ENCODE results near the gene PCDHB15.
A peak's percentile ranks its signal among the peaks of the same experiment; 100 is the strongest.
"Not testable (repeated sequence)": the region's sequence is repeated elsewhere in the genome, so short reads cannot be mapped to it uniquely, and the experiment has no call there.

Gene PCDHB15

GRCh38 chr5:141245250-141245717 lies at the start of gene PCDHB15:
PCDHB15 (plus strand) TSS chr5:141245395; CDS start chr5:141245579, 184 bp downstream.
- peak; percentile 5 to 6 for DNase-seq (ENCODE audit: low read depth in 2 of 2)

GRCh38 chr5:141196363-141196762 lies 48.8 kb upstream of the PCDHB15 start:
- no peak for DNase-seq (ENCODE audit: low read depth in 2 of 2)

- DNase-seq (ENCODE audit: low read depth in 2 of 2) = no peak
Measured at GRCh38 chr5:141199359-141200235, 45.6 kb upstream of the PCDHB15 start, which contains the start of gene PCDHB11. PCDHB11 (plus strand) TSS chr5:141199627; CDS start chr5:141199775, 148 bp downstream.

GRCh38 chr5:141201126-141201525 lies 44.1 kb upstream of the PCDHB15 start:
- DNase-seq (ENCODE audit: low read depth in 2 of 2) = not testable (repeated sequence)

GRCh38 chr5:141201646-141202045 lies 43.5 kb upstream of the PCDHB15 start:
- not testable (repeated sequence) for DNase-seq (ENCODE audit: low read depth in 2 of 2)

GRCh38 chr5:141208478-141208877 lies 36.7 kb upstream of the PCDHB15 start, which contains the start of gene PCDHB12:
PCDHB12 (plus strand) TSS chr5:141208719; CDS start chr5:141208908, 189 bp downstream.
- no peak for DNase-seq (ENCODE audit: low read depth in 2 of 2)

- DNase-seq (ENCODE audit: low read depth in 2 of 2) = not testable (repeated sequence)
Measured at GRCh38 chr5:141210281-141210680, 34.9 kb upstream of the PCDHB15 start.

GRCh38 chr5:141210849-141211248 lies 34.3 kb upstream of the PCDHB15 start:
- DNase-seq (ENCODE audit: low read depth in 2 of 2) = not testable (repeated sequence)

- DNase-seq (ENCODE audit: low read depth in 2 of 2) = not testable (repeated sequence)
Measured at GRCh38 chr5:141213656-141214339, 31.4 kb upstream of the PCDHB15 start, which contains the start of gene PCDHB13. PCDHB13 (plus strand) TSS chr5:141213919; CDS start chr5:141214124, 205 bp downstream.

- DNase-seq (ENCODE audit: low read depth in 2 of 2) = not testable (repeated sequence)
Measured at GRCh38 chr5:141214583-141214982, 30.6 kb upstream of the PCDHB15 start.

- not testable (repeated sequence) for DNase-seq (ENCODE audit: low read depth in 2 of 2)
Measured at GRCh38 chr5:141215504-141215903, 29.7 kb upstream of the PCDHB15 start.

- DNase-seq (ENCODE audit: low read depth in 2 of 2) = not testable (repeated sequence)
Measured at GRCh38 chr5:141216035-141216434, 29.2 kb upstream of the PCDHB15 start.

- no peak for DNase-seq (ENCODE audit: low read depth in 2 of 2)
Measured at GRCh38 chr5:141223112-141223783, 21.9 kb upstream of the PCDHB15 start, which contains the start of gene PCDHB14. PCDHB14 (plus strand) TSS chr5:141223343; CDS start chr5:141223506, 163 bp downstream.

- DNase-seq (ENCODE audit: low read depth in 2 of 2) = not testable (repeated sequence)
Measured at GRCh38 chr5:141224844-141225243, 20.4 kb upstream of the PCDHB15 start.

- DNase-seq (ENCODE audit: low read depth in 2 of 2) = not testable (repeated sequence)
Measured at GRCh38 chr5:141225421-141225820, 19.8 kb upstream of the PCDHB15 start.

GRCh38 chr5:141234109-141234667 lies 11.0 kb upstream of the PCDHB15 start:
- no peak for DNase-seq (ENCODE audit: low read depth in 2 of 2)

- not testable (repeated sequence) for DNase-seq (ENCODE audit: low read depth in 2 of 2)
Measured at GRCh38 chr5:141235922-141236321, 9.3 kb upstream of the PCDHB15 start.

GRCh38 chr5:141236516-141237313 lies 8.5 kb upstream of the PCDHB15 start:
- no peak for DNase-seq (ENCODE audit: low read depth in 2 of 2)

- no peak for DNase-seq (ENCODE audit: low read depth in 2 of 2)
Measured at GRCh38 chr5:141241496-141241895, 3.7 kb upstream of the PCDHB15 start.

- DNase-seq (ENCODE audit: low read depth in 2 of 2) = not testable (repeated sequence)
Measured at GRCh38 chr5:141246971-141247370, 1.8 kb downstream of the PCDHB15 start.

Measured in stimulated activated CD4-positive, alpha-beta T cell treated with anti-CD3 and anti-CD28 coated beads, Interleukin-4, amount 100 ng/mL, for 48 hours (primary cell).